HG03097 (cell line): Measurements from ENCODE around the gene SLC25A45.

Experiments used
- ATAC-seq: cut with Tn5 transposase; IDR thresholded peaks from one replicate; pipeline ENCODE4 v1.9.1; 2021; ENCODE audit not compliant: unreplicated experiment, low FRiP score

Gene SLC25A45

DNA sequence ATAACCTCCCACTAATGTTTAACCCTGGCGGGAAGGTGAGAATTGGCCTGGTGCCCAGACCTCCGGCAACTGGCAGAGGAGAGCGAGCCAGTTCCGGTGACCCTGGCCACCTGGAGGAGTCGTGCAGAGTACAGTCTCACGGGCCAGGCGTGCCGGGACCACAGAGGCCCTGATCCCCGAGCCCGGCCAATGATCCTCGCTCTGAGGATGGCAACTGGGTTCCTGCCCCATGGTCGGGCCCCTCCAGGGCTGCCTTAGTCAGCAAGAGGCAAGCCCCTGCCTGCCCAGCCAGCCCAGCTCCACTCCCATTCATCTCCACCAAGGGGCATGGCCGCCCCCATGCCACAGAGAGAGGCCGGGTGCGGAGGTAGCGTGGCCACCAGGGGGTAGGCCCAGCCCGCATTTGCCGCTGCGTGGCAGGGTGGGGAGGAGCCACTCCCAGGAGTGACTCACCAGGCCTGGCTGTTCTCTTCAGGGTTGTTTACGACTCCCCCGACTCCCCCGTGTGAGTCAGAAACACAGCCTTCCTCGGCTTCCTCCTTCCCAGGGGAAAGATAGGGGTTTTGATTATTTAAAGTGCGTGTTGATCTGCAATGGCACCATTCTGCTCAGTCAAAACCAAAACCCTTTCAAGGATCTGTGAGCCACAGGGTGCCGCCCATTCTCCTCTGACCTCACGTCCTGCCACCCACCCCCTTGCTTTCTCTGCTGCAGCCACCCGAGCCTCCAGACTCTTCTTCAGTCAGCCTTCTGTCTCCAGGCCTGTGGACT lies at the start of gene SLC25A45:
Gene SLC25A45 (minus strand): TSS at position 614 of the 771 bp plus-strand sequence. CDS start 695 bp downstream, outside the sequence.
- ATAC-seq: peak; percentile 46

DNA sequence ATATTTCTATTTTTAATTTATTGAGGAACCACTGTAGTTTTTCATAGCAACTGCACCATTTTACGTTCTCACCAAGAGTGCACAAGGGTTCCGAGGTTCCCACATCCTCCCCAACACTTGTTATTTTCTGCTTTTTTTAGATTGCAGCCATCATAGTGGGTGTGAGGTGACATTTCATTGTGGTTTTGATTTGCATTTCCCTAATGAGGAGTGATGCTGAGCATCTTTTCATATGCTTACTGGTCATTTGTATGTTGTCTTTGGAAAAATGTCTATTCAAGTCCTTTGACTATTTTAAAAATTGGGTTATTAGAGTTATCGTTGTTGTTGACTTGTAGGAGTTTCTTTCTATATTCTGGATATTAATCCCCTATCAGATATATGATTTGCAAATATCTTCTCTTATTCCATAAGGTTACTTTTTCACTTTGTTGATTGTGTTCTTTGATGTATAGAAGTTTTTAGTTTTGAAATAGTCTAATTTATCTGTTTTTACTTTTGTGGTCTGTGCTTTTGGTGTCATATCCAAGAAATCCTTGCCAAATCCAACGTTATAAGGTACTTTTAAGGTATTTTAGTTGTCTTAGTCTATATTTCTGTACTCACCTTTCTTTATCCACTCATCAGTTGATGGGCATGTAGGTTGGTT lies 49.1 kb upstream of the SLC25A45 start:
- no peak for ATAC-seq

- no peak for ATAC-seq
These were observed 48.2 kb upstream of the SLC25A45 start for GRCh38 chr11:65430406-65431217.

GRCh38 chr11:65429724-65430405 lies 47.4 kb upstream of the SLC25A45 start:
- ATAC-seq: no peak

- no peak for ATAC-seq
These were observed 46.7 kb upstream of the SLC25A45 start for GRCh38 chr11:65429068-65429681.

DNA sequence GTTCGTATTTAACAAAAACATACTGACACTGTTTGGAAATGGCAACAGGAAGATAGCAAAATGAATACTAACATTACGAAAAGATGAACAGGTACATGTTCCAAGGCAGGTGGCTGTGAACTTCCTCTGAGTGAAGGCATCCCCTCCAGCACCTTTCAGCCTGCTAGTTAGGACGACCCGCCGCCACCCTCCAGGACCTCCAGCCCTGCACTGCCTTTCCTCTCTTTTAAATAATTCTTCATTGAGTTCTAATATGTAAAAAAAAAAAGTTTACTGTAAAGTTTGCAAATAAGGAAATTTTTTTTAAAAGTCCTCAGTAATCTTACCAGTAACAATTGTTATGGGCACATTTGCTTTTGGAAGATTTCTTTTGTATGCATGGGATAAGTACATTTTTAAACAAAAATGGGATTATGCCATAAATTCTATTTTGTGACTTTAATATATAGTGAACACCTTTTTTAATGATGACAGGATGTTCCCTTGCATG lies 46.2 kb upstream of the SLC25A45 start:
- no peak for ATAC-seq

- no peak for ATAC-seq
These were observed 45.5 kb upstream of the SLC25A45 start for GRCh38 chr11:65427691-65428577.

GRCh38 chr11:65426839-65427690 lies 44.6 kb upstream of the SLC25A45 start:
- no peak for ATAC-seq

DNA sequence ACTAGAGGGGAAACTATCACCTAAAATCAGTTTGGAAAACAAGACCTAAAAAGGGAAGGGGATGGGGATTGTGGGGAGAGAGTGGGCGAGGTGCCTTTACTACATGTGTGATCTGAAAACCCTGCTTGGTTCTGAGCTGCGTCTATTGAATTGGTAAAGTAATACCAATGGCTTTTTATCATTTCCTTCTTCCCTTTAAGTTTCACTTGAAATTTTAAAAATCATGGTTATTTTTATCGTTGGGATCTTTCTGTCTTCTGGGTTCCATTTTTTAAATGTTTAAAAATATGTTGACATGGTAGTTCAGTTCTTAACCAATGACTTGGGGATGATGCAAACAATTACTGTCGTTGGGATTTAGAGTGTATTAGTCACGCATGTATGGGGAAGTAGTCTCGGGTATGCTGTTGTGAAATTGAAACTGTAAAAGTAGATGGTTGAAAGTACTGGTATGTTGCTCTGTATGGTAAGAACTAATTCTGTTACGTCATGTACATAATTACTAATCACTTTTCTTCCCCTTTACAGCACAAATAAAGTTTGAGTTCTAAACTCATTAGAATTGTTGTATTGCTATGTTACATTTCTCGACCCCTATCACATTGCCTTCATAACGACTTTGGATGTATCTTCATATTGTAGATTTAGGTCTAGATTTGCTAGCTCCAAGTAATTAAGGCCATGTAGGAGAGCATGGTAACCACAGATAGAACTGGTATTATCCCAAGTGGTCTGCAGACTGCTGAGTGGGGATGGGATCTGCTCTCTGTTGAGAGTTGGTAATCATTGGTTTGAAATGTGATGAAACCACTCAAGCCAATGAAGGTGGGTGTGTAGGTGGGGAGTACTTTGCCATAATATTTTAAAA lies 43.8 kb upstream of the SLC25A45 start:
- no peak for ATAC-seq

- ATAC-seq: no peak
These were observed 42.9 kb upstream of the SLC25A45 start for GRCh38 chr11:65425105-65425970.

DNA sequence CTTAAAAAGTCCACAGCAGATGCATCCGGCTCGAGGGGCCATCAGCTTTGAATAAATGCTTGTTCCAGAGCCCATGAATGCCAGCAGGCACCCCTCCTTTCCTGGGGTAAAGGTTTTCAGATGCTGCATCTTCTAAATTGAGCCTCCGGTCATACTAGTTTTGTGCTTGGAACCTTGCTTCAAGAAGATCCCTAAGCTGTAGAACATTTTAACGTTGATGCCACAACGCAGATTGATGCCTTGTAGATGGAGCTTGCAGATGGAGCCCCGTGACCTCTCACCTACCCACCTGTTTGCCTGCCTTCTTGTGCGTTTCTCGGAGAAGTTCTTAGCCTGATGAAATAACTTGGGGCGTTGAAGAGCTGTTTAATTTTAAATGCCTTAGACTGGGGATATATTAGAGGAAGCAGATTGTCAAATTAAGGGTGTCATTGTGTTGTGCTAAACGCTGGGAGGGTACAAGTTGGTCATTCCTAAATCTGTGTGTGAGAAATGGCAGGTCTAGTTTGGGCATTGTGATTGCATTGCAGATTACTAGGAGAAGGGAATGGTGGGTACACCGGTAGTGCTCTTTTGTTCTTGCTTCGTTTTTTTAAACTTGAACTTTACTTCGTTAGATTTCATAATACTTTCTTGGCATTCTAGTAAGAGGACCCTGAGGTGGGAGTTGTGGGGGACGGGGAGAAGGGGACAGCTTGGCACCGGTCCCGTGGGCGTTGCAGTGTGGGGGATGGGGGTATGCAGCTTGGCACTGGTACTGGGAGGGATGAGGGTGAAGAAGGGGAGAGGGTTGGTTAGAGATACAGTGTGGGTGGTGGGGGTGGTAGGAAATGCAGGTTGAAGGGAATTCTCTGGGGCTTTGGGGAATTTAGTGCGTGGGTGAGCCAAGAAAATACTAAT lies 42.0 kb upstream of the SLC25A45 start:
- no peak for ATAC-seq

GRCh38 chr11:65423516-65424204 lies 41.2 kb upstream of the SLC25A45 start:
- ATAC-seq: no peak

DNA sequence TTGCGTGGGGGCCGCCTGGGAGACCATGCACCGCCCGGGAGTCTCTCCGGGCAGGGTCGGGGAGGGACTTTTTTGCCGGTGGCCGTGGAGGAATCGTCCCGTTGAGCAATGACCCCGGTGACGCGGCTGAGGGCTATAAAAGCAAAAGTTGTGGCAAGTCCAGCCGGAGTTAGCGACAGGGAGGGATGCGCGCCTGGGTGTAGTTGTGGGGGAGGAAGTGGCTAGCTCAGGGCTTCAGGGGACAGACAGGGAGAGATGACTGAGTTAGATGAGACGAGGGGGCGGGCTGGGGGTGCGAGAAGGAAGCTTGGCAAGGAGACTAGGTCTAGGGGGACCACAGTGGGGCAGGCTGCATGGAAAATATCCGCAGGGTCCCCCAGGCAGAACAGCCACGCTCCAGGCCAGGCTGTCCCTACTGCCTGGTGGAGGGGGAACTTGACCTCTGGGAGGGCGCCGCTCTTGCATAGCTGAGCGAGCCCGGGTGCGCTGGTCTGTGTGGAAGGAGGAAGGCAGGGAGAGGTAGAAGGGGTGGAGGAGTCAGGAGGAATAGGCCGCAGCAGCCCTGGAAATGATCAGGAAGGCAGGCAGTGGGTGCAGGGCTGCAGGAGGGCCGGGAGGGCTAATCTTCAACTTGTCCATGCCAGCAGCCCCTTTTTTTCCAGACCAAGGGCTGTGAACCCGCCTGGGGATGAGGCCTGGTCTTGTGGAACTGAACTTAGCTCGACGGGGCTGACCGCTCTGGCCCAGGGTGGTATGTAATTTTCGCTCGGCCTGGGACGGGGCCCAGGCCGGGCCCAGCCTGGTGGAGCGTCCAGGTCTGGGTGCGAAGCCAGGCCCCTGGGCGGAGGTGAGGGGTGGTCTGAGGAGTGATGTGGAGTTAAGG lies 40.4 kb upstream of the SLC25A45 start, which contains the start of gene NEAT1:
Gene NEAT1 (plus strand): TSS at position 166 of the 883 bp plus-strand sequence.
- peak; percentile 21 for ATAC-seq
